ENCODE data around the gene ANO7.

DNA sequence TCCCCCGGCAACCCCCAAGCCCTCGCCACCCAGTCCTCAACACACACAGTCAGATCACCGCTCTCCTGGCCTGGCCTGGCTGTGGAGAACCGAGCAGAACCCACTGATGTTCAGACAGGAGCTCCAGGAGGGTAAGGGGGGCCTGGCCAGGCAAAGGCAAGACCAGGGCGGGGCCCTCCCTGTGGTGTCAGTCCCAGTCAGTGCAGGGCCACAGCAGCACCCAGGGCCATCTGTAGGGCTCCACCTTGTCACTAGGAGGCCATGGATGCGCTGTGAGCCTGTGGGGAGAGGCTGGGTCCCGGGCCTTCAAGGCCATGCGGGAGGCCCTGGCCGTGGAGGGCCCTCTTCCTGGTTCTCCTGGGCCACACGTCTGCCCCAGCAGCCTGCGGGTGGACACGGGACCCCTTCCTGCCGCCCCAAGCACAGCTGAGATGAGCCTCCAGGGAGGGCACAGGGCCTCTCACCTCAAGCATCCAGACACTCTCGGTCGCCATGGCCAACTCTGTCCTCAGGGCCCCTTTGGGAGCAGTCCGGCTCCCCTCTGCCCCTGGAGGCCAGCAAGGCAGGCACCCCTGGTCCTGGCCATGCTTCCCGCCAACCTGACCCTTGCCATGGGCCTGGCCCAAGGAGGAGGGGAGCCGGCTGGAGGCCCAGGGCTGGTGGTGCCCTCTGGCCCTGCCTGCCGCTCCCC lies 2.0 kb downstream of the ANO7 start:
- TF ChIP-seq, protein P1, sequence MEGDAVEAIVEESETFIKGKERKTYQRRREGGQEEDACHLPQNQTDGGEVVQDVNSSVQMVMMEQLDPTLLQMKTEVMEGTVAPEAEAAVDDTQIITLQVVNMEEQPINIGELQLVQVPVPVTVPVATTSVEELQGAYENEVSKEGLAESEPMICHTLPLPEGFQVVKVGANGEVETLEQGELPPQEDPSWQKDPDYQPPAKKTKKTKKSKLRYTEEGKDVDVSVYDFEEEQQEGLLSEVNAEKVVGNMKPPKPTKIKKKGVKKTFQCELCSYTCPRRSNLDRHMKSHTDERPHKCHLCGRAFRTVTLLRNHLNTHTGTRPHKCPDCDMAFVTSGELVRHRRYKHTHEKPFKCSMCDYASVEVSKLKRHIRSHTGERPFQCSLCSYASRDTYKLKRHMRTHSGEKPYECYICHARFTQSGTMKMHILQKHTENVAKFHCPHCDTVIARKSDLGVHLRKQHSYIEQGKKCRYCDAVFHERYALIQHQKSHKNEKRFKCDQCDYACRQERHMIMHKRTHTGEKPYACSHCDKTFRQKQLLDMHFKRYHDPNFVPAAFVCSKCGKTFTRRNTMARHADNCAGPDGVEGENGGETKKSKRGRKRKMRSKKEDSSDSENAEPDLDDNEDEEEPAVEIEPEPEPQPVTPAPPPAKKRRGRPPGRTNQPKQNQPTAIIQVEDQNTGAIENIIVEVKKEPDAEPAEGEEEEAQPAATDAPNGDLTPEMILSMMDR (IDR thresholded peaks at IDR 0.05; ENCODE audit: poor library complexity, severe bottlenecking): no peak
- TF ChIP-seq RAD21 (conservative IDR thresholded peaks at IDR 0.05): no peak
- TF ChIP-seq EP300 (conservative IDR thresholded peaks at IDR 0.05; ENCODE audit: poor library complexity, severe bottlenecking): no peak

Data from neural cell (in vitro differentiated cells).